Activated CD8-positive, alpha-beta T cell treated with anti-CD3 and anti-CD28 coated beads for 36 hours (primary cell): ENCODE data around the gene SLCO2A1. TPM values are rescaled to one million over a fixed set of nuclear protein-coding genes. Genes with fewer than 3 reads are reported as not detected.

Experiments used
- ATAC-seq: fragments of 200-7000 bp; cut with Tn5 transposase; one replicate; pipeline ENCODE4 v1.10.0; 2021; ENCODE audit warnings: mild to moderate bottlenecking, moderate library complexity
- CTCF ChIA-PET: fragments of 350-600 bp; sonication (Branson Sonifier 250); formaldehyde crosslinking; loops from one replicate; lab custom pipeline; 2021; ENCODE audit warnings: antibody characterized with exemption; lab: Charles Lee
- POLR2A ChIA-PET: fragments of 350-600 bp; sonication (Branson Sonifier 250); formaldehyde crosslinking; loops from one replicate; lab custom pipeline; 2021; ENCODE audit warnings: antibody characterized with exemption; lab: Charles Lee
- DNase-seq: peaks from one replicate; pipeline ENCODE4 v3.0.0-alpha.2; 2020
- H3K27ac Mint-ChIP-seq: one replicate; pipeline ENCODE4 v1.8.0; 2021; ENCODE audit warnings: mild to moderate bottlenecking, mixed read lengths
- H3K27me3 Mint-ChIP-seq: one replicate; pipeline ENCODE4 v1.8.0; 2021; ENCODE audit warnings: mixed read lengths
- H3K36me3 Mint-ChIP-seq: one replicate; pipeline ENCODE4 v1.8.0; 2021; ENCODE audit warnings: low read depth, mixed read lengths
- H3K4me1 Mint-ChIP-seq: one replicate; pipeline ENCODE4 v1.8.0; 2021; ENCODE audit warnings: low read depth, mixed read lengths
- H3K4me3 Mint-ChIP-seq: one replicate; pipeline ENCODE4 v1.8.0; 2021; ENCODE audit warnings: mild to moderate bottlenecking, moderate library complexity, mixed read lengths
- H3K9me3 Mint-ChIP-seq: one replicate; pipeline ENCODE4 v1.8.0; 2021; ENCODE audit warnings: mixed read lengths
- CTCF ChIP-seq: fragments of 200-600 bp; IDR thresholded peaks from one replicate; pipeline ENCODE4 v1.8.0; 2022; ENCODE audit warnings: antibody characterized with exemption, mild to moderate bottlenecking
- intact Hi-C: fragments of 100-400 bp; cut with micrococcal nuclease; formaldehyde crosslinking; loops from one replicate; pipeline ENCODE4 v1.10.0; 2022
- total RNA-seq, 2 experiments: library from RNA; stranded (reverse); gene quantifications; one replicate each; pipeline ENCODE4 v1.2.3, GENCODE V29; 2021

The SLCO2A1 gene
- total RNA-seq, 2 experiments from 2014 or later: not detected

- Mint-ChIP-seq H3K36me3 (no peaks in the 10 kb centered on the region), H3K4me1 (peaks cover 4% of the 10 kb centered on the region), H3K27me3 (peaks cover 2% of the 10 kb centered on the region), H3K4me3 (no peak overlapping the region), H3K27ac (no peak overlapping the region), H3K9me3 (no peaks in the 10 kb centered on the region)
- CTCF ChIA-PET: no interaction called here
- DNase-seq (no peak), ATAC-seq (no peak)
- no peak for TF ChIP-seq CTCF
- POLR2A ChIA-PET: no interaction called here
- intact Hi-C loops: no loop called here
Measured at GRCh38 chr3:133987136-133987535, 42.6 kb downstream of the SLCO2A1 start.

- TF ChIP-seq CTCF: no peak
- no peaks in the 10 kb centered on the region for H3K36me3 Mint-ChIP-seq
- intact Hi-C loops: no loop called here
- ChIA-PET POLR2A (no interaction called here), CTCF (no interaction called here)
- H3K27ac Mint-ChIP-seq: no peak overlapping the region
- no peaks in the 10 kb centered on the region for H3K9me3 Mint-ChIP-seq
- peaks cover 2% of the 10 kb centered on the region for H3K27me3 Mint-ChIP-seq
- no peak overlapping the region for H3K4me3 Mint-ChIP-seq
- DNase-seq (no peak), ATAC-seq (no peak)
- H3K4me1 Mint-ChIP-seq: peaks cover 4% of the 10 kb centered on the region
Measured at GRCh38 chr3:133986311-133986710, 43.4 kb downstream of the SLCO2A1 start.

- intact Hi-C loops: no loop called here
- Mint-ChIP-seq H3K27me3 (peaks cover 2% of the 10 kb centered on the region), H3K9me3 (no peaks in the 10 kb centered on the region), H3K27ac (no peak overlapping the region), H3K36me3 (no peaks in the 10 kb centered on the region), H3K4me3 (no peak overlapping the region), H3K4me1 (peaks cover 4% of the 10 kb centered on the region)
- TF ChIP-seq CTCF: no peak
- ChIA-PET POLR2A (no interaction called here), CTCF (no interaction called here)
- ATAC-seq: no peak
- no peak for DNase-seq
Measured at GRCh38 chr3:133984975-133985374, 44.8 kb downstream of the SLCO2A1 start.

GRCh38 chr3:133983576-133984560 is 45.9 kb downstream of the SLCO2A1 start:
- ChIA-PET POLR2A (no interaction called here), CTCF (interaction anchor here (1.5 kb wide), 1 partner anchor 10 kb away, joined by 3 read pairs; no protein-coding TSS in a partner anchor)
- Mint-ChIP-seq H3K27me3 (peaks cover 2% of the 10 kb centered on the region), H3K27ac (no peak overlapping the region), H3K4me1 (peaks cover 4% of the 10 kb centered on the region), H3K9me3 (no peaks in the 10 kb centered on the region), H3K4me3 (no peak overlapping the region), H3K36me3 (no peaks in the 10 kb centered on the region)
- intact Hi-C loops: no loop called here
- DNase-seq: no peak
- ATAC-seq: no peak
- TF ChIP-seq CTCF: no peak

GRCh38 chr3:133983126-133983525 is 46.6 kb downstream of the SLCO2A1 start:
- ATAC-seq: no peak
- no peak for TF ChIP-seq CTCF
- H3K4me1 Mint-ChIP-seq: peaks cover 4% of the 10 kb centered on the region
- intact Hi-C loops: no loop called here
- no peak overlapping the region for H3K27ac Mint-ChIP-seq
- ChIA-PET POLR2A (no interaction called here), CTCF (interaction anchor here (1.5 kb wide), 1 partner anchor 11 kb away, joined by 3 read pairs; no protein-coding TSS in a partner anchor)
- peaks cover 2% of the 10 kb centered on the region for H3K27me3 Mint-ChIP-seq
- no peaks in the 10 kb centered on the region for H3K9me3 Mint-ChIP-seq
- H3K4me3 Mint-ChIP-seq: no peak overlapping the region
- H3K36me3 Mint-ChIP-seq: no peaks in the 10 kb centered on the region
- no peak for DNase-seq
